Measurements from ENCODE around the gene TMC5.

TMC5 gene

GRCh38 chr16:19486750-19487325 lies 69.2 kb downstream of the TMC5 start:
- Histone ChIP-seq H3K36me3 (no peaks in the 10 kb centered on the region), H4K20me1 (no peaks in the 10 kb centered on the region), H3K27ac (no peak overlapping the region), H3K9me3 (replicated peaks in 1 of 11) (no peaks in the 10 kb centered on the region), H3K4me3 (no peak overlapping the region), H3K9ac (no peak overlapping the region), H3K27me3 (no peaks in the 10 kb centered on the region), H3K4me2 (peak overlapping the region in 7 of 11 experiments; percentile 13 to 73 (median 63); a peak in 7 of 22 replicates), H3K4me1 (peaks cover 14 to 24% (median 19%) of the 10 kb centered on the region in 10 experiments)
- no peak for TF ChIP-seq Cebpa-rat (IDR thresholded peaks at IDR 0.05)

DNA sequence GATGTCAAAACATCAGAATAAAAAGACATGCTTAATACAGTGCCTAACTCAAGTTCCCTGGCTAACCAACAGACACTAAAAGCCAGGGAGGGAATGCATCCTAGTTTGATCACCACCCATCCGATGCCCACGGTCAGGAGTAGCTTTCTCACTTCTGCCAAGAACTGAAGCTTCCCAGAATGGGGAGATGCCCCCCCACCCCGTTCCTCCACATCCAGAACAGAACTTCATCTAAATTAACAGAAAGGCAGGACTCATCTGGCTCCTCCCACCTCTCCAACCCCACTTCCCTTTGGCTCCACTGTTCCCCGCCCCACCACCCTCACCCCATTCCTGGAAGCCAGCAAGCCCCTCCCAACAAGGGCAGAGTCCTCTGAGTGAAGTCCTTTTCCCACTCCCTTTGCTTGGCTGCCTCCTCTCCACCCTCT lies 70.5 kb downstream of the TMC5 start:
- Histone ChIP-seq H3K4me3 (no peak overlapping the region), H3K27ac (peak overlapping the region in 4 of 11 experiments; percentile 18 to 28 (median 22); a peak in 4 of 22 replicates), H3K9ac (0 out of 22 replicates have a peak overlapping the region, but pooled peaks of 1 of the 11 experiments have one; percentile 7)

DNA sequence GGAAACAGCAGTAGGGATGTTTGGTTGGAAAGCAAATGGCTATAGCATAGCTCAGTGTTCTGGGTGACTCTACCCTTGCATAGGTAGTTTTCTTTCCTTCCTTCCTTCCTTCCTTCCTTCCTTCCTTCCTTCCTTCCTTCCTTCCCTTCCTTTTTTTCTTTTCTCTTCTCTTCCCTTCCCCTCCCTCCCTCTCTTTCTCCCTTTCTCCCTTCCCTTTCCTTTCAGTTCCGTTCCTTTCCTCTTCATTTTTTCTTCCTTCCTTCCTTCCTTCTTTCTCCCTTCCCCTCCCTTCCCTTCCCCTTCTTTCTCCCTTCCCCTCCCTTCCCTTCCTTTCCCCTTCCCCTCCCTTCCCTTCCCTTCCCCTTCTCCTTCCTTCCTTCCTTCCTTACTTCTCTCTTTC lies 72.9 kb downstream of the TMC5 start:
- no peak overlapping the region for H3K27ac ChIP-seq
- peaks cover 29 to 39% (median 34%) of the 10 kb centered on the region in 10 experiments for H3K4me1 ChIP-seq
- no peaks in the 10 kb centered on the region for H4K20me1 ChIP-seq
- H3K9ac ChIP-seq = no peak overlapping the region
- H3K9me3 ChIP-seq (replicated peaks in 1 of 11) = no peaks in the 10 kb centered on the region
- no peak for TF ChIP-seq Cebpa-rat (IDR thresholded peaks at IDR 0.05)
- no peaks in the 10 kb centered on the region for H3K27me3 ChIP-seq
- no peak overlapping the region for H3K4me3 ChIP-seq
- no peaks in the 10 kb centered on the region for H3K36me3 ChIP-seq
- H3K4me2 ChIP-seq = no peak overlapping the region

More for the DNA sequence above, 70.5 kb downstream of the TMC5 start:
- Histone ChIP-seq H4K20me1 (no peaks in the 10 kb centered on the region), H3K36me3 (no peaks in the 10 kb centered on the region), H3K4me2 (peak overlapping the region; percentile 52 to 76 (median 63)), H3K4me1 (peaks cover 17 to 26% (median 22%) of the 10 kb centered on the region in 10 experiments), H3K9me3 (replicated peaks in 1 of 11) (no peaks in the 10 kb centered on the region), H3K27me3 (no peaks in the 10 kb centered on the region)
- TF ChIP-seq Cebpa-rat (IDR thresholded peaks at IDR 0.05) = no peak

DNA sequence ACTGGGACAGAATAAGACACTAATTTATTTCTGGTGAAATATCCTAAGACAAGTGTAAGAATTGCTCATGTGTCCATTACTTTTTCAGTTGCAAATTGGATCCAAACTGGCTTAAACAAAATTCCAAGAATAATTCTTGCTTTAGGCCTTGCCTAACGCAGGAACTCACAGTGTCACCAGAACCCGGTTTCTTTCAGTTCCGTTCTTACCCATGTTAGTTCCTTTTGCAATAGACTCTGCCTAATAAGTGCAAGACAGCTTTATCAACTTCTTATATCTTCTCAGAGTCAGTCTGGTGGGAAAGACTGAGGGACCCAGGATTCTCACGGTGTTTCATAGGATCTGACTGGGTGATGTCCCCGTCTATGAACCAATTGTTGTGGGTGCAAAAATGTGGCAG lies 79.5 kb downstream of the TMC5 start:
- TF ChIP-seq Cebpa-rat (IDR thresholded peaks at IDR 0.05) = no peak
- Histone ChIP-seq H3K4me2 (no peak overlapping the region), H3K27ac (no peak overlapping the region), H3K4me3 (no peak overlapping the region), H3K36me3 (peaks cover 16 to 46% (median 32%) of the 10 kb centered on the region in 11 experiments), H3K4me1 (peaks cover 13 to 19% (median 16%) of the 10 kb centered on the region in 10 experiments), H3K9ac (no peak overlapping the region), H3K9me3 (replicated peaks in 1 of 11) (no peaks in the 10 kb centered on the region), H3K27me3 (no peaks in the 10 kb centered on the region), H4K20me1 (peaks cover 0 to 8% (median 0%) of the 10 kb centered on the region in 11 experiments; a peak in 4 of 22 replicates)

- no peak for TF ChIP-seq Cebpa-rat (IDR thresholded peaks at IDR 0.05)
- Histone ChIP-seq H3K4me3 (no peak overlapping the region), H3K9me3 (replicated peaks in 1 of 11) (no peaks in the 10 kb centered on the region), H4K20me1 (peaks cover 0 to 19% (median 0%) of the 10 kb centered on the region in 11 experiments; a peak in 4 of 22 replicates), H3K4me1 (peaks cover 3 to 8% (median 5%) of the 10 kb centered on the region in 10 experiments), H3K27ac (no peak overlapping the region), H3K27me3 (no peaks in the 10 kb centered on the region), H3K9ac (no peak overlapping the region), H3K36me3 (peaks cover 34 to 64% (median 50%) of the 10 kb centered on the region in 11 experiments), H3K4me2 (no peak overlapping the region)
Observed at GRCh38 chr16:19499006-19499405, 81.3 kb downstream of the TMC5 start.

- no peak overlapping the region for H3K4me3 ChIP-seq
- H3K4me1 ChIP-seq = peaks cover 0 to 3% (median under 1%) of the 10 kb centered on the region in 10 experiments; a peak in 7 of 20 replicates
- peaks cover 38 to 69% (median 55%) of the 10 kb centered on the region in 11 experiments for H3K36me3 ChIP-seq
- peaks cover 0 to 20% (median 0%) of the 10 kb centered on the region in 11 experiments; a peak in 4 of 22 replicates for H4K20me1 ChIP-seq
- no peak overlapping the region for H3K27ac ChIP-seq
- no peak overlapping the region for H3K9ac ChIP-seq
- H3K27me3 ChIP-seq = no peaks in the 10 kb centered on the region
- no peak overlapping the region for H3K4me2 ChIP-seq
- H3K9me3 ChIP-seq (replicated peaks in 1 of 11) = no peaks in the 10 kb centered on the region
- no peak for TF ChIP-seq Cebpa-rat (IDR thresholded peaks at IDR 0.05)
Observed at GRCh38 chr16:19499481-19499880, 81.8 kb downstream of the TMC5 start.

DNA sequence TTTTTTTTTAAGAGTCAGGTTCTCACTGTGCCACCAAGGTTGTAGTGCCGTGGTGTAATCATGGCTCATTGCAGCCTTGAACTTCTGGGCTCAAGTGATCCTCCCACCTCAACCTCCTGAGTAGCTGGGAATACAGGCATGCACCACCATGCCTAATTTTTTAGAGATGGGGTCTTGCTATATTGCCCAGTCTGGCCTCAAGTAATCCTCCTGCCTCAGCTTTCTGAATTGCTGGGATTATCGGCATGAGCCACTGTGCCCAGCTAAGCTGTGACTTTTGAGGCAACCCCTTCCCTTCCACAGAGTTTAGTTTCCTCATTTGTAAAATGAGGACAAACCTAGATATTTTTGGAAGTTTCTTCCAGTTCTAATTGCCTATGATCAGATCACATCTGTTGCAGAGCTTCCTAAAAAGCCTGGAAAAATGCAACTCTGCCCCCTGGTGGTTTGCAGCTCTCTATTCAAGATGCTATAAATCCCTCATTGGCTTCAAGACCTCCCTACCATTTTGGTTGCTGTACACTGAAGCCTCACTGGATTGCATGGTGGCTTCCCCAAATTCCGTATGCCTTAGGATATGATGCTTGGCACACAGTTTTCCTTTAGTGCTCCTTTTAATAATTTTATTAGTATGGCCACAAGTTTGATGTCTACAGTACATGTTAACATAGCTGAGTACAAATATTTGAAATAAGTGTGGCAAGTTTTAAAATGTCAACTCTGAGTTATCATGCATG lies 84.9 kb downstream of the TMC5 start:
- TF ChIP-seq Cebpa-rat (IDR thresholded peaks at IDR 0.05) = no peak
- Histone ChIP-seq H4K20me1 (peaks cover 0 to 17% (median 0%) of the 10 kb centered on the region in 11 experiments; a peak in 5 of 22 replicates), H3K27ac (no peak overlapping the region), H3K9me3 (replicated peaks in 1 of 11) (no peaks in the 10 kb centered on the region), H3K27me3 (no peaks in the 10 kb centered on the region), H3K4me2 (no peak overlapping the region), H3K4me1 (no peaks in the 10 kb centered on the region), H3K9ac (no peak overlapping the region), H3K4me3 (no peak overlapping the region), H3K36me3 (peaks cover 69 to 100% (median 86%) of the 10 kb centered on the region in 11 experiments)

GRCh38 chr16:19503461-19504075 lies 85.9 kb downstream of the TMC5 start:
- Histone ChIP-seq H3K9ac (no peak overlapping the region), H3K4me2 (no peak overlapping the region), H4K20me1 (peaks cover 0 to 17% (median 0%) of the 10 kb centered on the region in 11 experiments; a peak in 4 of 22 replicates), H3K4me1 (peaks cover 0 to 10% (median 0%) of the 10 kb centered on the region in 10 experiments; a peak in 3 of 20 replicates), H3K27me3 (no peaks in the 10 kb centered on the region), H3K4me3 (no peak overlapping the region), H3K36me3 (peaks cover 79 to 100% (median 96%) of the 10 kb centered on the region in 11 experiments), H3K27ac (no peak overlapping the region), H3K9me3 (replicated peaks in 1 of 11) (no peaks in the 10 kb centered on the region)
- no peak for TF ChIP-seq Cebpa-rat (IDR thresholded peaks at IDR 0.05)

All from BLaER1 treated with 17β-estradiol and CSF1 and Interleukin-3, amounts not matched to agents 10 nM and 100 nM (cell line).